Gastroesophageal sphincter (tissue), 4 donors: ENCODE measurements around the gene SYCP2L. TPM values are rescaled to one million over a fixed set of nuclear protein-coding genes. Genes with fewer than 3 reads are reported as not detected.

Experiments used
- ATAC-seq: fragments of 150-250 bp; one replicate; pipeline ENCODE4 v1.9.1; 2016; ENCODE audit warnings: mild to moderate bottlenecking, moderate library complexity
- H3K27ac ChIP-seq, 4 donors: fragments of 200-600 bp; sonication (generic) in 3 of 4; 1 replicate in 3 of 4; 2 replicates in 1 of 4; pipeline ENCODE4 v1.5.1; 2016 to 2019
- H3K27me3 ChIP-seq: fragments of 200-600 bp; sonication (generic); one replicate; pipeline ENCODE4 v1.5.1; 2019
- H3K36me3 ChIP-seq, 2 donors: fragments of 200-600 bp; sonication (generic); one replicate each; pipeline ENCODE4 v1.5.1; 2019; ENCODE audit warnings: control low read depth in 1 of 2
- H3K4me1 ChIP-seq, 3 donors: fragments of 200-600 bp; sonication (generic); 1 replicate in 2 of 3; 2 replicates in 1 of 3; pipeline ENCODE4 v1.5.1; 2016 to 2019; ENCODE audit warnings: control low read depth in 2 of 3
- H3K4me3 ChIP-seq, 2 donors: fragments of 200-600 bp; sonication (generic); one replicate each; pipeline ENCODE4 v1.5.1; 2019; ENCODE audit warnings: mild to moderate bottlenecking in 1 of 2, moderate library complexity in 1 of 2
- H3K9me3 ChIP-seq, 3 donors: fragments of 200-600 bp; sonication (generic); one replicate each; pipeline ENCODE4 v1.5.1; 2017 to 2019; ENCODE audit warnings: control low read depth in 2 of 3
- EP300 ChIP-seq: sonication (generic); formaldehyde crosslinking; IDR thresholded peaks from one replicate; pipeline ENCODE4 v1.6.1; 2017; ENCODE audit warnings: antibody characterized with exemption, mild to moderate bottlenecking
- POLR2A ChIP-seq, 2 donors: fragments of 450-650 bp; IDR thresholded peaks; one replicate each; pipeline ENCODE4 v1.6.1; 2017; ENCODE audit warnings: antibody characterized with exemption in 2 of 2, mild to moderate bottlenecking in 2 of 2, moderate library complexity in 1 of 2
- POLR2AphosphoS5 ChIP-seq: sonication (generic); formaldehyde crosslinking; IDR thresholded peaks from one replicate; pipeline ENCODE4 v1.6.1; 2017; ENCODE audit warnings: antibody characterized with exemption
- WGBS, 2 donors: methylation state at CpG; one replicate each; pipeline ENCODE4 v1.1.5; 2018; ENCODE audit warnings: low coverage in 1 of 2; 5-methylcytosine and 5-hydroxymethylcytosine counted together
- total RNA-seq, 4 donors: library from RNA; depleted of rRNA; stranded (reverse); fragments of >200 nt; gene quantifications; one replicate each; pipeline ENCODE4 v1.1.0, GENCODE V29; 2016
- TF ChIP-seq, protein P1 (sequence below), 4 experiments: fragments of 200-600 bp in 2 of 4; fragments of 450-650 bp in 2 of 4; sonication (generic) in 1 of 4; IDR thresholded peaks; one replicate each; pipeline ENCODE4 v1.5.1; 2017 to 2019; ENCODE audit warnings: antibody characterized with exemption in 4 of 4, mild to moderate bottlenecking in 2 of 4, moderate library complexity in 2 of 4

SYCP2L gene
- total RNA-seq, 4 donors from 2014 or later, result 0.40 to 5.7 (median 1.6) TPM

GRCh38 chr6:10957414-10957886 is 70.6 kb downstream of the SYCP2L start:
- Histone ChIP-seq H3K27ac (no peak overlapping the region), H3K27me3 (no peaks in the 10 kb centered on the region), H3K4me1 (peaks cover 0 to under 1% (median 0%) of the 10 kb centered on the region in 3 donors), H3K4me3 (no peak overlapping the region), H3K36me3 (no peaks in the 10 kb centered on the region), H3K9me3 (no peaks in the 10 kb centered on the region)
- ATAC-seq, result no peak
- TF ChIP-seq POLR2AphosphoS5, result no peak
- TF ChIP-seq, protein P1, sequence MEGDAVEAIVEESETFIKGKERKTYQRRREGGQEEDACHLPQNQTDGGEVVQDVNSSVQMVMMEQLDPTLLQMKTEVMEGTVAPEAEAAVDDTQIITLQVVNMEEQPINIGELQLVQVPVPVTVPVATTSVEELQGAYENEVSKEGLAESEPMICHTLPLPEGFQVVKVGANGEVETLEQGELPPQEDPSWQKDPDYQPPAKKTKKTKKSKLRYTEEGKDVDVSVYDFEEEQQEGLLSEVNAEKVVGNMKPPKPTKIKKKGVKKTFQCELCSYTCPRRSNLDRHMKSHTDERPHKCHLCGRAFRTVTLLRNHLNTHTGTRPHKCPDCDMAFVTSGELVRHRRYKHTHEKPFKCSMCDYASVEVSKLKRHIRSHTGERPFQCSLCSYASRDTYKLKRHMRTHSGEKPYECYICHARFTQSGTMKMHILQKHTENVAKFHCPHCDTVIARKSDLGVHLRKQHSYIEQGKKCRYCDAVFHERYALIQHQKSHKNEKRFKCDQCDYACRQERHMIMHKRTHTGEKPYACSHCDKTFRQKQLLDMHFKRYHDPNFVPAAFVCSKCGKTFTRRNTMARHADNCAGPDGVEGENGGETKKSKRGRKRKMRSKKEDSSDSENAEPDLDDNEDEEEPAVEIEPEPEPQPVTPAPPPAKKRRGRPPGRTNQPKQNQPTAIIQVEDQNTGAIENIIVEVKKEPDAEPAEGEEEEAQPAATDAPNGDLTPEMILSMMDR (IDR thresholded peaks at IDR 0.05), result no peak
- TF ChIP-seq POLR2A (IDR thresholded peaks at IDR 0.05), result no peak
- TF ChIP-seq EP300, result no peak
- 67 to 76% methylated on average over 6 of the region's 6 CpGs for WGBS, 2 donors

DNA sequence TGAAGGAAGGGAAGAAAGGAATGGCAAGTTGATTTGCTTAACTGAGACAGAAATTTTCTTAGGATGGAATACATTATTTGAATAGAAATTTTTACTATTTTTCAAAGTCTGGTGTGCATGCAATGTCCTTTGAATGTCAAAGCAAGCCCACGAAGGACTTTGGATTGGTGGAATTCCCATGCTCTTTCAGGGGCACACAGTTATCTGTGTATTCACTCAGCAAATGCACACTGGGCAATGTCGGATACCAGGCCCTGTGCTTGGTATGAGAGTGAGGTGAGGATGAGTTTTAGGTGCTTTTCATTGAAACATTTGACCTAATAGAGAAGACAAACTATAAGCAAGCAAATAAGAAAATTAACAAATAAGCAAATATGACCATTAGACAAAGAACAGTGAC is 73.3 kb downstream of the SYCP2L start:
- no peak for ATAC-seq
- Histone ChIP-seq H3K36me3 (no peaks in the 10 kb centered on the region), H3K4me3 (no peak overlapping the region), H3K9me3 (no peaks in the 10 kb centered on the region), H3K27ac (no peak overlapping the region), H3K27me3 (no peaks in the 10 kb centered on the region), H3K4me1 (no peaks in the 10 kb centered on the region)
- 79 to 92% methylated on average over 2 of the region's 2 CpGs for WGBS, 2 donors
- TF ChIP-seq, protein P1 (IDR thresholded peaks at IDR 0.05), result no peak
- TF ChIP-seq POLR2AphosphoS5 (no peak), POLR2A (IDR thresholded peaks at IDR 0.05) (no peak), EP300 (no peak)

DNA sequence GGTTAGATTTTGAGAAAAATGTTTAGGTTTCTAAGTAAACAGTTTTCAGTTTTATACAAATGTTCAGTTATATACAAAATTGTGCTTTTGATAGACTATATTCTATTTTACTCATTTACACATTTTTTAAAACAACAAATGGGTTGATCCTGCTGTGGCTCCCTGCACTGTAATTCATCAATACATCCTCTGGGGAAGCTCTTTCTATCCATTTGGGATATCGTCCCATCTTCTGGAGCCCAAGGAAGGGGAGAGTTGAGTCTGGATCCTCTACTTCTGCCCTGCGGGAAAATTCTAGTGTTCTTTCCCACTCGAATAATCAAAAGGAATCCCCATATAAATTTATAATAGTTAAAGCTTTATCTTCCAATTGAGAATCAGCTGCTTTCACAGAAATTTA is 75.0 kb downstream of the SYCP2L start:
- Histone ChIP-seq H3K4me1 (no peaks in the 10 kb centered on the region), H3K36me3 (no peaks in the 10 kb centered on the region), H3K27ac (no peak overlapping the region), H3K9me3 (peaks cover 0 to 12% (median 0%) of the 10 kb centered on the region in 3 donors), H3K27me3 (no peaks in the 10 kb centered on the region), H3K4me3 (no peak overlapping the region)
- 77 to 89% methylated on average over 3 of the region's 3 CpGs for WGBS, 2 donors
- no peak for ATAC-seq
- TF ChIP-seq, protein P1 (IDR thresholded peaks at IDR 0.05), result no peak
- TF ChIP-seq POLR2AphosphoS5 (no peak), EP300 (no peak)

DNA sequence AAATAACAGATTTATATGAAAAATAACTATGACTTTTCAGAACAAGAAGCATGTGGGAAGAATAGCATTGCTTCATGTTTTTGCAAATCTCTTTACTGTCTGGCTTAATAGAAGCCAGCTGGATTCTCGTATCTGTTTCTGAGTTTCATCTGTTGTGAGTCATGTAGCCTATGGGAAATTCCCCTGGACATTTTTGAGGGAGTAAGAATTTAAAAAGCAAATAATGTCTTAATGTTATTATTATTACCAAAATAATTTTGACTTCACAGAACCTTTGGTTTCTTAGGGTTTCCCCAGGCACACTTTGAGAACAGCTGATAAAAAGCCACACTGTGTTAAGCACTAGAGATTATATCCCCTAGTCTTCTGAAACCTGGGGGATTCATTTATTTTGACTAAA is 75.8 kb downstream of the SYCP2L start:
- TF ChIP-seq POLR2AphosphoS5 (no peak), EP300 (no peak), POLR2A (IDR thresholded peaks at IDR 0.05) (no peak)
- TF ChIP-seq, protein P1 (IDR thresholded peaks at IDR 0.05), result no peak
- Histone ChIP-seq H3K9me3 (peaks cover 0 to 15% (median 0%) of the 10 kb centered on the region in 3 donors), H3K4me3 (no peak overlapping the region), H3K36me3 (no peaks in the 10 kb centered on the region), H3K27ac (no peak overlapping the region), H3K4me1 (no peaks in the 10 kb centered on the region), H3K27me3 (no peaks in the 10 kb centered on the region)
- no peak for ATAC-seq
- WGBS, 2 donors, result 6 to 20% methylated on average over 1 of the region's 1 CpG

- no peak overlapping the region for H3K4me3 ChIP-seq
- H3K27ac ChIP-seq, result no peak overlapping the region
- H3K27me3 ChIP-seq, result no peaks in the 10 kb centered on the region
- no peaks in the 10 kb centered on the region for H3K36me3 ChIP-seq
- 29 to 85% methylated on average over 1 to 2 of the region's 2 CpGs for WGBS, 2 donors
- peaks cover 0 to 19% (median 0%) of the 10 kb centered on the region in 3 donors for H3K9me3 ChIP-seq
- no peak for ATAC-seq
- TF ChIP-seq POLR2AphosphoS5, result no peak
- TF ChIP-seq, protein P1 (IDR thresholded peaks at IDR 0.05), result no peak
- TF ChIP-seq POLR2A (IDR thresholded peaks at IDR 0.05), result no peak
- TF ChIP-seq EP300, result no peak
- no peaks in the 10 kb centered on the region for H3K4me1 ChIP-seq
Measured at GRCh38 chr6:10963113-10963512, 76.3 kb downstream of the SYCP2L start.
